ENCODE results near the gene MRFAP1L1.

GRCh38 chr4:6734165-6734786, 24.6 kb upstream of the MRFAP1L1 start:
- no peak for TF ChIP-seq CTCF (IDR thresholded peaks at IDR 0.05)
- no peak for TF ChIP-seq POLR2A (IDR thresholded peaks at IDR 0.05)

Measured in uterus (tissue), 2 donors.